HG03060 (cell line): ENCODE results near the gene AIDA.
"Not testable (repeated sequence)": the region's sequence is repeated elsewhere in the genome, so short reads cannot be mapped to it uniquely, and the experiment has no call there.

Source experiments
- ATAC-seq: cut with Tn5 transposase; IDR thresholded peaks from one replicate; pipeline ENCODE4 v1.9.1; 2021; ENCODE audit warnings: low read depth, moderate number of reproducible peaks; ENCODE audit not compliant: unreplicated experiment

The AIDA gene, protein sequence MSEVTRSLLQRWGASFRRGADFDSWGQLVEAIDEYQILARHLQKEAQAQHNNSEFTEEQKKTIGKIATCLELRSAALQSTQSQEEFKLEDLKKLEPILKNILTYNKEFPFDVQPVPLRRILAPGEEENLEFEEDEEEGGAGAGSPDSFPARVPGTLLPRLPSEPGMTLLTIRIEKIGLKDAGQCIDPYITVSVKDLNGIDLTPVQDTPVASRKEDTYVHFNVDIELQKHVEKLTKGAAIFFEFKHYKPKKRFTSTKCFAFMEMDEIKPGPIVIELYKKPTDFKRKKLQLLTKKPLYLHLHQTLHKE

DNA sequence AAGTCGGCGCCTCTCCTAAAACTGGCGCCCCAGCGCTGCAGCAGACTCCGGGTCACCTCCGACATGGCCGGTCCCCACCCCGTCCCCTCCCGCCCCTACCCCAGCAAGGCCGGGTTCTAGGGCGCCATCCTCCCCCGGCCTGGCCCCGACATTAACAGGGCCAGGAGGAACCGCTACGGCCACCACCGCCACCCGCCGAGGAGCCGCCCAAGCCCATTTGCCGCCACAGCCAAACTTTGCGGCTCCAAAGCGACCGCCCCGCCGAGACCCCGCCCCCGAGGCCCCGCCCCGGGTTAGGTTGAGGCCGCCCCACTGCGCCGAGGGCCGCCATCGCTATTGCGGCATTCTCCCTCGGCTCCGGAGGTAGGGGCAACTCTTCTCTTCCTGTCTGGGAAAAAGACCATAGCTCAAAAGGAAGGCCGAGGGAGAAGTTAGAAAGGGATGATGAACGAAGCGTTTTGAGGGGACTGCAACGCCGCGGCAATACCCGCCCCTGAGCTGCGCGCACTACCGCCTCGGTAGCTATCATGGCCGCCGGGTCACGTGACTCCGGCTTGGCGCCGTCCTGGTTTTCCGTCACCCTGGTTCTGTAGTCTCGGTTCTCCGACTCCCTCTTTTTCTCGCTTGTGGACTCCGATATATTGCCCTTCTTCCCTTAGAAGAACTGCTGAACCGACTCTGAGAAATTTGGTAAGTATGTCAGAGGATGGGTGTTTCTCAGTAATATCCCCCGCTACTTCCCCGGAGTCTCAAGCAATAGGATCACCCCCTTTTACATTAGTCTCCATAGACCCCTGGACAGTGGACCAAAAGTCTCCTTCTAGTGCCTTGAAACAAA, at the start of gene AIDA, which contains the start of gene BROX:
AIDA (minus strand) TSS at position 239 of the 838 bp plus-strand sequence; CDS start at position 65, 174 bp downstream.
BROX (plus strand) TSS at position 312 of the 838 bp plus-strand sequence. CDS start 3,136 bp downstream, outside the sequence.
- ATAC-seq: peak; percentile 51

DNA sequence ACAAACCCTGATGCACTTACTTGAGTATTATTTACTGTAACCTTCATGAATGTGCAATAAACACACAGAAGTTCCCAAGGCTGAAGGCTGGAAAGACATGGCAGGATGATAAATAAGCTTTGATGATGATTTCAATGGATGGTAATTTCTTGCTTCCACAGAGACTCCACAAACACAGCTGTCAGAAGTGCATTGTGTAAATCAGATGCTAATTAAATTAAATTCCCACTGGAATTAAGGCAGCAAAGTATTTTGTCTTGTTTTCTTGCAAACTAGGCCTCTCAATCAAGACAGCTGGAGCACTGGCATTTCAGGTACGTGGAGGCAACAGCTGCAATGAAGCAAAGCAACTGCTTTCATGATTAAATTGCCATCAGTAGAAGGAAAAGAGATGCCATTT, 48.8 kb upstream of the AIDA start:
- ATAC-seq: no peak

DNA sequence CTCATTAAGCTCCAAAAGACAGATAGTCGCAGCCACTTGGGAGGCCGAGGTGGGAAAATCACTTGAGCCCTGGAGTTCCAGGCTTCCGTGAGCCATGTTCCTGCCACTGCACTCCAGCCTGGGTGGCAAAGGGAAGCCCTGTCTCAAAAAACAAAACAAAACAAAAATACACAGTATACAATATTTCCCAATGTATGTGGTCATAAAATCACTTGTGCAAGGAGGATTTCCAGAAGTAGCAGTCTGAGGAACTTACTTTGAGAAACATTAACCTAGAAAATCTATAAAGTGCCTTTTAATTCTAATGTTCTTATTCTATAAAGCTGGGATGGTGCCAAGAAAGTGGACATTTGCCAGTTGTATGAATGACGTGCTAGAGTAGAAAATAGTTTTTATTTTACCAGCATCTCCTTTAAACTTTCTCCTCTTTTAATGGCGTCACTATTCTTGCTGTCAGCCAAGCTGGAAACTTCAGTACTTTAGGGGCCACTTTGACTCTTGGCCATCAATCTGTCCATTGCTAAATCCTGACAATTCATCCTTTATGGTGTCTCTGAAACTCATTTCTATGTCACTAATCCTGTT, 47.3 kb upstream of the AIDA start:
- ATAC-seq: no peak

DNA sequence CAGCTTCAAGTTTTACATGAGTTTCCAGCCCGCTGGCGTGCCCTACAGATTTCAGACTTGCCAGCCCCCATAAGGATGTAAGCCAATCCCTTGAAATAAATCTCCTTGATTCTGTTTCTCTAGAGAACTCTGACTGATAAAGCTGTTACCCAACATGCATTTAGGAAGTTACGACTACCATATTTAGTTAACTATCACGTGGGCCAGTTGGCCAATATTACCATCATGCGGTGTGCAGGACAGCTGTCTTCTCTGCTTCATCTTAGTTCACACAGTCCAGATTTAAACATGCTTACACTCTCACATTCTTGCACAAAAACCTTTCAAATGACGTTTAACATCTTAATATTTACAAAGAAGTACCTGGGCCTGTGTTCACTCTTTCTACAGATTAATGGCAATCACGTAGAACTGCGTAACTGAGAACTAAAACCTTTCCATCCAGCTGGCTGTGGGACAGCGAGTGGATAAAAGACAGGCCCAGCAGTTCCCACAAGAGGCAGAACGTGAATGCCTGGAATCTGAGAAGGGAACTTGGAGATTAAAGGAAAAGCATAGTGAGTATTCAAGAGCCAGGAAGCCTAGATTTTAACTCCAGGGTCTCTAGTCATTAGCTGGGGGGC, 45.5 kb upstream of the AIDA start:
- no peak for ATAC-seq

DNA sequence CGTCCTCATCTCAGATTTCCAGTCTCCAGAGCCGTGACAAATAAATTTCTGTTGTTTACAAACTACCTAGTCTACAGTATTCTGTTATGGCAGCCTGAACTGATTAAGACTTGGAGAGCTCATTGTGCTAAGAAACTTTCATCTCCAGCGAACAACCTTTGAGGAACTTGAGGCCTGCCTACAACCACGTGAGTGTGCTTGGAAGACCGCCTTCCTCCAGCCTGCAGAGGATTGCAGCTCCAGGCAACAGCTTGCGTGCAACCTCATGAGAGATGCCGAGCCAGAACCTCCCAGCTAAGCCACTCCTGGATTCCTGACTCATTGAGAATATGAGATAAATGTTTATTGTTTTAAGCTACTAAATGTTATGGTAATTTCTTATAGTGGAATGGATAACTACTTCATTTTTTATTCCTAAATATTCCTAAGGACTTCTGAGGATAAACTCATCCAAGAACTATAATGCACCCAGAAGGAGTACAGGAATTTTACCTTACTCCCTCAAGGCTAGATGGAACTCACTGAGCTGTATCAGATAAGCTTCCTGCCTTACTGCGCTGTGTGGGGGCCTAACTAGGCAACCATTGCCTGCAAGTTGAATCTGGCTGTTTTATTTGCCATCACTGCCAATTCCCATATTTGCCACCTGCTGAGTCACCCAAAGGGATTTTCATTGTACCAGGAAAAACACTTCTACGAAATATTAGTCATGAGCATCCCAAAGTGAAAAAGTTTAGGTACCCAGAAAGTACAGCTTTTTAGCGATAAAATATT, 42.3 kb upstream of the AIDA start:
- no peak for ATAC-seq

- no peak for ATAC-seq
These were observed 39.0 kb upstream of the AIDA start for GRCh38 chr1:222751255-222751654.

DNA sequence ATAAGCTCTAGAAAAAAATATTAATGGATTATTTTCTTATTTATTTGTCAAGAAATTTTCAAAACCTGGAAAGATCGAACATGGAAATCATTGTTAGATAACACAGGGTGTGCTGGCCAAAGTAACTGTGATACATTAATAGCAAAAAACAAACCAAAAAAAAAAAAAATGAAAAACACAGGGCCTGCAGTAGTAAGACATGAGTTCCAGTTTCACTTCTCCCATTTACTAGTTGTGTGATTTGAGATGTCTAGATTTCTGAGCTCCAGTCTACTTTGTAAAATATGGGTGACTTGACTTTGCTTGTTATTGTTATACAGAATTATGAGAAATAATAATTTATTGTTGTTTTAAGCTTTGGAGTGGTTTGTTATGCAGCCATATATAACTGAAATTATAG, 38.4 kb upstream of the AIDA start:
- no peak for ATAC-seq

DNA sequence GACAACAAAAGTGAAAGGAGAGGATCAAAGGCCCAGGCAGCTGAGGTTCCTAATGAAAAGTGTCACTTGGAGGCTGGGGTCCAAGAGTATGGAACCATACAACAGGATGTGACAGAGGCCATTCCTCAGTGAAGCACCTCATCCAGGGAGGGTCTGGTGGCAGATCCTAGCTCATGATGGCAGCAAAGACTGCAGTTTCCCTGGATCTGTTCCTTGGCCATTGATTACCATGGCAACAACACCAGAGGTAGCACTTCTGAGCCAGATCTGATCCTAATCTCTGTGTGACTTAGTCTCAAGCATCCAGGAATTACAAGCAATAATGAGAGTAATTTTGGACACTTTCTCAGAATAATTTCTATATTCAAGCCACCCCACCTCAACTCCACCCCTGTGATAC, 37.6 kb upstream of the AIDA start:
- ATAC-seq: no peak

- not testable (repeated sequence) for ATAC-seq
These were observed 29.6 kb upstream of the AIDA start for GRCh38 chr1:222741630-222742457.

- no peak for ATAC-seq
These were observed 27.6 kb upstream of the AIDA start for GRCh38 chr1:222739929-222740328.

DNA sequence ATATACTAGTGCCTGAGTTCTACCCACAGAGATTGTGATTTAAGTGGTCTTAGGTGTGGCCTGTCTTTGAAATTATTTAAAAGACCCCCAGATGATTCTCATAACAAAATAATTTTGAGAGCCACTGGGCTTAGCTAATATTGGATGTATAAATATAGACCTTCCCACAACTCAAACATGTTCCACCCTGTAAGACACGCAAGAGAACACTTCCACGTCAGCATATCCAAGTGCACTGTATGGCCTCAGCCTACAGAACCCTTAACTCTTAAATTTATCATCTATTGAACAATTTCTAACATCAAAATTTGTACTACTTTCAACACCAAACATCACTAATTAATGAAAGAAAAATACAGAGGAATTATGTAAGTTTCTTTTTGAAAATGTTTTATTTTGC, 27.2 kb upstream of the AIDA start:
- no peak for ATAC-seq

- ATAC-seq: no peak
These were observed 24.7 kb upstream of the AIDA start, which contains the start of gene FAM177B for GRCh38 chr1:222736972-222737371. FAM177B (plus strand) TSS chr1:222737202; CDS start chr1:222746546, 9,344 bp downstream.

DNA sequence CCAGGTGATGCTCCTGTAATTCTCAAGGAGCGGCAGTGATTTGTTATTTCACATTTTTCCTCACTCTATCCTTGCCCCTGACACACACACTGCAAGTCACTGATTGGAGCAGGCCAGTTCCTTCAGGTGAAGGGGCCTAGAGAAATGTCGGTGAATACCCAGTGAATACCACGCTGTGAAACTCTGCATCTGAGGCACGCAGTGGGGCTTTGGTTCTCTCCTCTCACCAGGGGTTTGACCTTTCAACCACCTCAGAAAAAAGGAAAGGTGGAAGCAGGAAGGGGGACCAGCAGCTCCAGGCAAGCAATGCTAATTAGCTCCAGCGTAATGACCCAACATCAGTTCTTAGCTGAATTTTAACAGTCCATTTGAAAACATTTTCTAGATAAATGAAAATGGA, 24.2 kb upstream of the AIDA start:
- no peak for ATAC-seq

DNA sequence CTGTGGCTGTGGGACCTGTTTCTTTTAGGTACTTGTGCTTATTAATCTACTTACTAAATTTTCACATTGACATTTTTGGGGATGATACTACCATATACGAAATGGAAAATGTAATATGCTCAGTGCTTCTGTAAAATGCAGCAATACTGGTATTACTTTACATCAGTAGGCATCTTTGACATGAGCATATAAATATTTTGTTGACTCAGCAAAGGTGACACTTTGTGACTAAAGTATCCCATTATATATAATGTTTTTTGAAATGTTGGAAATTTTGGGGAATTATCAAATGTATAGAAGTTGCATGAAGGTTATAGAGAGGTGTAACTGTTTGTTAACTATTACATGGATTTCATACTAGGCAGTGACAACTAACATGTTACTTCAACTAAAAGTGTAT, 22.4 kb upstream of the AIDA start:
- no peak for ATAC-seq

- ATAC-seq: peak; percentile 98
These were observed 20.2 kb upstream of the AIDA start for GRCh38 chr1:222732216-222733159.

GRCh38 chr1:222730866-222731265, 18.6 kb upstream of the AIDA start:
- ATAC-seq: no peak

DNA sequence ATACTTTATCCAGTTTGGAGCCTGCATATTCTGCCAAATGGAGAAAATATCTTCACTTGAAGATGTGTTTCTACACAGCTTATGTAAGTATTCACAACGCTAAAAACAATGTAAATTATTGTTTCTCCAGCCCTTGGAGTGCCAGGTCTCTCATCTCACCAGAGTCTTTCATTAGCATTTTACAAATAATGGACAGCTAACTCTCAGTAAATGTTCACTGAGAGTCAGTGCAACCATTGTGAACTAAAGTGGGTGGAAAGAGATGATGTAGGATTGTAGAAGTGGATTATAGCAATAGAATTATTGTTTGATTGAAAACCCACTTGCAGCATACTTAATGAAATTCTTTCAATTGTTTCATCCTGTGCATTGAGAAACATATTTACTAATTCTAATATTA, 16.5 kb upstream of the AIDA start:
- ATAC-seq: no peak

DNA sequence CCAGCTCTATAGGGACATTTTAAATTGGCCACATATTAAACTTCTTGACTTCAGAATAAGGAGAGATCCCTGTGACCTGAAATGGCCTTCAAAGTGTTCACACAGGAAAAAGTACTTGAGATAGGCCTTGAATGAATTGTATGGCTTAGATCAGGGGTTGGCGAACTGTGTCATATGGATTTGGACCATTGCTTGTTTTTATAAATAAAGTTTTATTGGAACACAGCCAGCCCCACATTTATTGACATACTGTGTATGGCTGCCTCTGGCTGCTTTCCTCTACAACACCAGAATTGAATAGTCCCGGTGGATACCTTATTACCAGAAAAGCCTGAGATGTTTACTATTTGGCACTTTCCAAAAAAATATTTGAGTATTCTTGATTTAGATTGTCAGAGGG, 4.1 kb upstream of the AIDA start:
- ATAC-seq: no peak
